LNCaP clone FGC (cell line): ENCODE measurements around the gene RACGAP1.

Experiments used
- DNase-seq: peaks from one replicate; pipeline ENCODE4 v3.0.0-alpha.2; 2011; ENCODE audit warnings: low read depth
- H3K4me3 ChIP-seq: 2 replicates; pipeline ENCODE4 v1.5.1; 2011; ENCODE audit warnings: mild to moderate bottlenecking, low read depth, low read length, control low read depth
- TF ChIP-seq, protein P1 (sequence below): IDR thresholded peaks from 2 replicates; pipeline ENCODE4 v1.5.1; 2012; ENCODE audit warnings: mild to moderate bottlenecking; ENCODE audit not compliant: control insufficient read depth, insufficient read depth; ENCODE audit errors: extremely low read depth

The RACGAP1 gene

DNA sequence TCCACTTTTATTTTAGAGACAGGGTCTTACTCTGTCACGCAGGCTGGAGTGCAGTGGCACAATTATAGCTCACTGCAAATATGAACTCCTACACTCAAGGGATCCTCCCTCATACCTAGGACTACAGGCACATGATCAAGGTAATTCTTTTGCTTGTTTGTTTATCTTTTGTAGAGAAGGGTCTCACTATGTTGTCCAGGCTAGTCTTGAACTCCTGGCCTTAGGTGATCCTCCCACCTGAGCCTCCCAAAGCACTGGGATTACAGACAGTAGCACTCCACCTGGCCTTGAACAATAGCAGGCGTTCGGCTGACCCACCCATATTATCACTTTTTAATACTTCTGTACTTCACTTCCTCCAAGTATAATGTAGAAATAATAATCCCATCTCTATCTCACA, 1.4 kb upstream of the RACGAP1 start:
- no peak for DNase-seq
- TF ChIP-seq, protein P1, sequence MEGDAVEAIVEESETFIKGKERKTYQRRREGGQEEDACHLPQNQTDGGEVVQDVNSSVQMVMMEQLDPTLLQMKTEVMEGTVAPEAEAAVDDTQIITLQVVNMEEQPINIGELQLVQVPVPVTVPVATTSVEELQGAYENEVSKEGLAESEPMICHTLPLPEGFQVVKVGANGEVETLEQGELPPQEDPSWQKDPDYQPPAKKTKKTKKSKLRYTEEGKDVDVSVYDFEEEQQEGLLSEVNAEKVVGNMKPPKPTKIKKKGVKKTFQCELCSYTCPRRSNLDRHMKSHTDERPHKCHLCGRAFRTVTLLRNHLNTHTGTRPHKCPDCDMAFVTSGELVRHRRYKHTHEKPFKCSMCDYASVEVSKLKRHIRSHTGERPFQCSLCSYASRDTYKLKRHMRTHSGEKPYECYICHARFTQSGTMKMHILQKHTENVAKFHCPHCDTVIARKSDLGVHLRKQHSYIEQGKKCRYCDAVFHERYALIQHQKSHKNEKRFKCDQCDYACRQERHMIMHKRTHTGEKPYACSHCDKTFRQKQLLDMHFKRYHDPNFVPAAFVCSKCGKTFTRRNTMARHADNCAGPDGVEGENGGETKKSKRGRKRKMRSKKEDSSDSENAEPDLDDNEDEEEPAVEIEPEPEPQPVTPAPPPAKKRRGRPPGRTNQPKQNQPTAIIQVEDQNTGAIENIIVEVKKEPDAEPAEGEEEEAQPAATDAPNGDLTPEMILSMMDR, result no peak
- H3K4me3 ChIP-seq, result no peak overlapping the region

DNA sequence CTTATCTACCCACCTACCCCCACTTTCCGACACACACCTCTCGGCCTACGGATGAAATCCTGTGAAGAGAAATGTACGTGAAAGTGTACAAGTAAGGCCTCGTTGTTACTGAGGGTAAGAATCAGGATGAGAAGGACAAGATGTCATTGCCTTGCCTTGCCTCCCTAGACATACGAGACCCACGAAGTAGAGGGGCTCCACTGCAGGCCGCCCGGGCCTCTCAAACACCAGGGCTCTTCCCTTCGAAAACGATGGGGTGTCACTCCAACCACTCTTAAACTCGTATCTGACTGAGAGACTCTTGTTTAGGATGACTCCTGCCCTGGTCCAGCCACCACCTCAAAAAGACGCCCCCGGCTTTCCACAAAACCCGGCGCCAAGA, 498 bp downstream of the RACGAP1 start:
- no peak for DNase-seq
- TF ChIP-seq, protein P1, result no peak
- H3K4me3 ChIP-seq, result peak overlapping the region; percentile 66

DNA sequence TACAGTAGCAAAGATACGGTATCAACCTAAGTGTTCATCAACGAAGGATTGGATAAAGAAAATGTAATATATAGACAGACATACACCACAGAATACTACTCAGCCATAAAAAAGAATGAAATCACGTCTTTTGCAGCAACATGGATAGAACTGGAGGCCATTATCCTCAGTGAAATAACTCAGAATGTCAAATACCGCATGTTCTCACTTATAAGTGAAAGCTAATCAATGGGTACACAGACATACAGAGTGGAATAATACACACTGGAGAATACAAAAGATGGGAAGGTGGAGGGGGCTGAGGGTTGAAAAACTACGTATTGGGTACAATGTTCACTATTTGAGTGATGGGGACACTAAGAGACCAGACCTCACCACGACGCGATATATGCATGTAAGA, 1.1 kb downstream of the RACGAP1 start:
- no peak for DNase-seq
- H3K4me3 ChIP-seq, result peak overlapping the region; percentile 66
- TF ChIP-seq, protein P1, result no peak

DNA sequence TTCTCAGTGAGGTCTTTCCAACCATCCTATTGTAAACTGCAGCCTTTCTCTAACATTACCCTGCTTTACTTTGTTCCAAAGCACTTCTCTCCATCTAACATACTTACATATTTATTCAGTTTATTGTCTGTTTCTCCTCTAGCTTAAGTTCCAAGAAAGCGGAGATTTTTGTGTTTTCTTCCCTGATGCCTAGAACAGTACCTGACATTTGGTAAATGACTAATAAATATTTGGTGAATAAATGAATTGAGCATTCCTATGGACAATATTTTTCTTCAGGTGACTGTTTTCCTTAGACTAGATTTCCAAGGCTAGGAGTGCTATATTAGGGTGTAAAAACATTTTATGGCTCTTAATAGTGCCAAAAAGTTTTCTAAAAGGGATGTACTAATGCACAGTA, 2.4 kb downstream of the RACGAP1 start:
- no peak overlapping the region for H3K4me3 ChIP-seq
- no peak for DNase-seq
- TF ChIP-seq, protein P1, result no peak

DNA sequence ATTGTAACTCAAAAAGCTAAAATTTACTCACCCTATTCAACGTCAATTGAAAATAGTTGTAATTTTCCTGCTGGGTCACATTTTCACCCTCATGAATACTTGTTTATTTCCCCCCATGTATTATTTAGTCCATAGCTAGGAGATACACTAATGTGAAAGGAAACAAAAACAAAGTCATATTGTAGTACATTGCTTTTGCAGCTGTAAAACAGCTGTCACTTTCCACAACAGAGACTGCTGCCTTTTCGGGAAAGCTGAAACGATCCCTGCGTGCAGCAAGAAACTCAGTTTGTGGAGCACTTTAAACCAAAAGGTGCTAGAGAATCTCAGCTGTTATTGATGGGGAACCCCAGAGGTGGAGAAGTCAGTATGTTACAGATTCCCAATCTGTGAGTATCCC, 4.3 kb downstream of the RACGAP1 start:
- no peak for DNase-seq
- H3K4me3 ChIP-seq, result no peak overlapping the region
- TF ChIP-seq, protein P1, result no peak

DNA sequence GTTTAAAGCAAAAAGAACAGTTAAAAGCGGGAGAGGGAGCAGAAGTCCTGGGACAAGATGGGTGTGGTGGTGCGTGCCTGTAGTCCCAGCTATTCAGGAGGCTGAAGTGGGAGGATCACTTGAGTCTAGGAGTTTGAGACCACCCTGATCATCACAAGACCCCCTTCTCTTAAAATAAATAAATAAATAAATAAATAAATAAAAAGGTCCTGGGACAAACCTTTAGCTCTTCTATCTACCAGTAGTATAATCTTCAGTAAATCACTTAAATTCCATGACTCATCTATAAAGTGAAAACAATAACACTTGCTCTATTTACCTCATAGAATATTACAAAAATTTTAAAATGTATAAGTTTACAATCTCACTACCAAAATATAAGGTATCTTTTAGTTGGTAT, 5.8 kb downstream of the RACGAP1 start:
- no peak overlapping the region for H3K4me3 ChIP-seq
- no peak for DNase-seq
- TF ChIP-seq, protein P1, result no peak

DNA sequence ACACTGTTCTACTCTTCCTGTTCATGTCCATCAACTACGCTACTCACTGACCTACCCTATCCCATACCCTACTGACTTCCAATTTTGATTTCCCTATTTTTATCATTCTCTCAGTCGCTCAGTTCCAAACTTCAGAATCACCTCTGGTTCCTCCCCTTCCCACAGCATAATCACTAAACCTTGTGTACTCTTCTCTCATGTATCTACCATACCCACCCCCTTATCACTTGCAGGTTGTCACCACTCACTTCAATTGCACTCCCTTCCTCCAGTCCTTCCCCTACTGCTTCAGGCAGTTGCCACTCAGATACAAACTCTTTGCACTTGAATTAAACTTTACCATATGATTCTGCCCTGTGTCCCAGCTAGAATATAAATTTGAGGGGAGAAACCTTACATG, 6.3 kb downstream of the RACGAP1 start:
- no peak for DNase-seq
- TF ChIP-seq, protein P1, result no peak
- no peak overlapping the region for H3K4me3 ChIP-seq
